GM12878 (cell line): ENCODE results near the gene CWC27. TPM values are rescaled to one million over a fixed set of nuclear protein-coding genes. Genes with fewer than 3 reads are reported as not detected.

Experiments
- ATAC-seq: fragments of 200-7000 bp; cut with Tn5 transposase; 3 replicates; pipeline ENCODE4 v1.9.1; 2020; ENCODE audit warnings: mild to moderate bottlenecking, moderate library complexity
- BruUV-seq: library from RNA; stranded (reverse); fragments of 400-500 nt; replicated peaks from 2 replicates; lab custom pipeline; 2021; lab: Mats Ljungman, UMichigan
- CTCF ChIA-PET: fragments of 300-600 bp; sonication (Branson Sonifier 250); formaldehyde crosslinking; extraction: SDS; loops from one replicate; lab custom pipeline; 2021; ENCODE audit warnings: inconsistent platforms; lab: Yijun Ruan, JAX
- POLR2A ChIA-PET: fragments of 350-600 bp; formaldehyde crosslinking; extraction: SDS; loops from one replicate; lab custom pipeline; 2021; ENCODE audit warnings: inconsistent platforms; lab: Charles Lee
- RAD21 ChIA-PET: fragments of 300-600 bp; sonication (Branson Sonifier 250); formaldehyde crosslinking; loops from one replicate; lab custom pipeline; 2023; ENCODE audit warnings: antibody characterized with exemption; ENCODE audit not compliant: unreplicated experiment; lab: Charles Lee
- SMC1A ChIA-PET: fragments of 300-600 bp; sonication (Branson Sonifier 250); formaldehyde crosslinking; loops from one replicate; lab custom pipeline; 2023; ENCODE audit not compliant: unreplicated experiment, uncharacterized antibody; lab: Charles Lee
- DNase-seq: peaks from one replicate; pipeline ENCODE4 v3.0.0-alpha.2; 2011; ENCODE audit warnings: low read depth, low spot score
- FAIRE-seq: peaks from 3 replicates; lab custom pipeline; 2011; peaks lifted over from hg19 to GRCh38; lab: Jason Lieb, UNC
- H2AFZ ChIP-seq: 2 replicates; pipeline ENCODE4 v1.6.0; 2011; ENCODE audit warnings: low read depth, low read length, control low read depth; ENCODE audit not compliant: control insufficient read depth
- H3K27ac ChIP-seq: 2 replicates; pipeline ENCODE4 v1.5.1; 2011; ENCODE audit warnings: control low read depth; ENCODE audit not compliant: control insufficient read depth, insufficient read depth
- H3K27me3 ChIP-seq, 2 experiments: replicated peaks in 1 of 2; 2 replicates each; pipeline versions ENCODE4 v1.6.0 to v1.6.1; 2011; ENCODE audit warnings: low read length in 1 of 2; ENCODE audit not compliant: control insufficient read depth in 2 of 2, insufficient read depth in 2 of 2
- H3K36me3 ChIP-seq, 2 experiments: 2 replicates each; pipeline ENCODE4 v1.5.1; 2011; ENCODE audit warnings: low read length in 1 of 2; ENCODE audit not compliant: control insufficient read depth in 2 of 2, insufficient read depth in 2 of 2
- H3K4me1 ChIP-seq: 2 replicates; pipeline ENCODE4 v1.6.1; 2011; ENCODE audit warnings: mild to moderate bottlenecking, low read length, moderate library complexity, mixed read lengths; ENCODE audit not compliant: control insufficient read depth, insufficient read depth
- H3K4me2 ChIP-seq: 2 replicates; pipeline ENCODE4 v1.6.0; 2011; ENCODE audit warnings: control low read depth; ENCODE audit not compliant: control insufficient read depth, insufficient read depth
- H3K4me3 ChIP-seq: fragments of 200-600 bp; sonication (generic); 2 replicates; pipeline ENCODE4 v1.5.1; 2016
- H3K79me2 ChIP-seq: 2 replicates; pipeline ENCODE4 v1.6.0; 2011; ENCODE audit warnings: low read length; ENCODE audit not compliant: control insufficient read depth, insufficient read depth
- H3K9ac ChIP-seq: 2 replicates; pipeline ENCODE4 v1.8.0; 2011; ENCODE audit warnings: low read length, control low read depth, mixed read lengths; ENCODE audit not compliant: control insufficient read depth, insufficient read depth
- H3K9me3 ChIP-seq: replicated peaks from 3 replicates; pipeline ENCODE4 v1.5.1; 2011; ENCODE audit warnings: mild to moderate bottlenecking, low read length; ENCODE audit not compliant: control insufficient read depth, insufficient read depth
- H4K20me1 ChIP-seq: 2 replicates; pipeline ENCODE4 v1.6.0; 2011; ENCODE audit not compliant: control insufficient read depth, insufficient read depth
- BHLHE40 ChIP-seq, 2 experiments: fragments of 450-650 bp in 1 of 2; IDR thresholded peaks; 2 replicates each; pipeline ENCODE4 v1.6.1; 2011 to 2017; ENCODE audit warnings: low read depth in 2 of 2, borderline replicate concordance in 1 of 2, improper control_type of control experiment in 1 of 2, low read length in 1 of 2, mild to moderate bottlenecking in 1 of 2
- FOXK2 ChIP-seq: fragments of 450-650 bp; IDR thresholded peaks from 2 replicates; pipeline ENCODE4 v1.6.1; 2017; ENCODE audit warnings: mild to moderate bottlenecking, moderate library complexity
- HDGF ChIP-seq: fragments of 450-650 bp; IDR thresholded peaks from 2 replicates; pipeline ENCODE4 v1.6.1; 2016; ENCODE audit warnings: antibody characterized with exemption
- KAT2A ChIP-seq: conservative IDR thresholded peaks from 2 replicates; pipeline ENCODE4 v1.6.1; 2011; ENCODE audit warnings: low read depth, low read length; ENCODE audit not compliant: control insufficient read depth
- MTA2 ChIP-seq: fragments of 450-650 bp; IDR thresholded peaks from 2 replicates; pipeline ENCODE4 v1.6.1; 2016; ENCODE audit warnings: low read depth, mild to moderate bottlenecking, moderate library complexity
- NRF1 ChIP-seq: conservative IDR thresholded peaks from 2 replicates; pipeline ENCODE4 v1.6.1; 2011; ENCODE audit warnings: mild to moderate bottlenecking, low read depth, low read length, improper control_type of control experiment
- POLR2AphosphoS2 ChIP-seq: IDR thresholded peaks from 2 replicates; pipeline ENCODE4 v1.6.1; 2011; ENCODE audit warnings: low read depth, mild to moderate bottlenecking, low read length, improper control_type of control experiment, moderate library complexity
- POU2F2 ChIP-seq: IDR thresholded peaks from 3 replicates; pipeline ENCODE4 v1.6.1; 2011; ENCODE audit warnings: low read depth, mild to moderate bottlenecking, low read length, borderline replicate concordance
- PRDM15 ChIP-seq: fragments of 450-650 bp; formaldehyde crosslinking; IDR thresholded peaks from 2 replicates; pipeline ENCODE4 v1.4.0; 2020; ENCODE audit warnings: mild to moderate bottlenecking, moderate library complexity
- SMC3 ChIP-seq: IDR thresholded peaks from 2 replicates; pipeline ENCODE4 v1.6.1; 2011; ENCODE audit warnings: low read length, improper control_type of control experiment, borderline replicate concordance
- TCF12 ChIP-seq: IDR thresholded peaks from 2 replicates; pipeline ENCODE4 v1.6.1; 2011; ENCODE audit warnings: low read depth, mild to moderate bottlenecking, low read length
- ZNF274 ChIP-seq: IDR thresholded peaks from one replicate; pipeline ENCODE4 v1.8.0; 2011; ENCODE audit not compliant: insufficient read length, insufficient read depth
- WGBS: methylation state at CpG from one replicate; pipeline ENCODE4 v1.1.6; 2016; ENCODE audit warnings: low lambda C conversion rate; ENCODE audit not compliant: insufficient replicate concordance, insufficient coverage; ENCODE audit errors: missing lambda C conversion rate; 5-methylcytosine and 5-hydroxymethylcytosine counted together
- in situ Hi-C: fragments of 300-500 bp; cut with MboI; formaldehyde crosslinking; loops from 9 replicates; pipeline ENCODE4 v1.14.3; 2018; ENCODE audit warnings: mixed read lengths
- intact Hi-C: fragments of 100-400 bp; cut with micrococcal nuclease; formaldehyde crosslinking; loops from one replicate; pipeline ENCODE4 v1.14.2; 2022; ENCODE audit not compliant: unreplicated experiment
- polyA plus RNA-seq, 11 experiments: library from polyadenylated mRNA; depleted of rRNA in 4 of 11; unstranded in 6 of 11; stranded (reverse) in 5 of 11; fragments of >200 nt; fragmentation: Nextera tagmentation in 4 of 11; fragmentation: Illumina TruSeq in 1 of 11; extraction: Ambion mirVana in 4 of 11; extraction: Trizol in 1 of 11; gene quantifications; 1 replicate in 1 of 11; 2 replicates in 10 of 11; pipeline versions ENCODE4 v1.2.1 to v1.2.3, GENCODE V29; 2011 to 2016; ENCODE audit warnings: inconsistent platforms in 2 of 11, missing spikeins in 2 of 11, low read depth in 1 of 11
- total RNA-seq, 4 experiments: library from RNA; depleted of rRNA in 3 of 4; stranded (reverse); fragments of >200 nt in 3 of 4; fragmentation: Illumina TruSeq in 1 of 4; extraction: Trizol in 1 of 4; gene quantifications; 2 replicates each; pipeline versions ENCODE4 v1.2.1 to v1.2.3, GENCODE V29; 2013 to 2021

The CWC27 gene
- total and polyA plus RNA-seq, 10 of the 15 experiments (the other 5 are each of a cell fraction or from before 2014, with no cell fraction given) = 21.7 to 61.9 (median 47.0) TPM

DNA sequence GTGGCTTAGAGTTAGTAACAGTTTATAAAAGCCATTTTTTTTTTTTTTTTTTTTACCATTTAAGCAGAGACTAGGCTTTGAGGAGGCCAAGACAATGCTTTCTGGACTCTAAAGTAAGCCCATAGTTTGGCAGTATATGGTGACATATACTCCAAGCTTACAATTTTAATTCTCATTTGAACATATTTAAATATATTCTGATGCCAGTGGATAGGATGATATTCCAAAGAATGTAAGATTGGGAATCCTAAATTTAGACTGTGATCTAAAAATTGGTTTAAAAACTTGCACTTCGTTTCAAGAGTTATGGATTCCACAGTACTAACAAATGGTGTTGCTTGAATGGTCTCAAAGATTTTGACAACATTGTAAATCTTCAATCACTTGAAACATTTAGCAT is 112.1 kb downstream of the CWC27 start:
- Histone ChIP-seq H4K20me1 (no peaks in the 10 kb centered on the region), H3K27ac (no peak overlapping the region), H2AFZ (no peak overlapping the region), H3K9ac (no peak overlapping the region), H3K4me2 (no peak overlapping the region), H3K4me1 (no peaks in the 10 kb centered on the region), H3K4me3 (no peak overlapping the region), H3K79me2 (no peaks in the 10 kb centered on the region), H3K27me3 (no peaks in the 10 kb centered on the region), H3K36me3 (no peaks in the 10 kb centered on the region), H3K9me3 (no peaks in the 10 kb centered on the region)
- POLR2A ChIA-PET = no interaction called here
- CTCF ChIA-PET = interaction anchor here (0.9 to 1.1 kb wide), 2 partner anchors 12 to 70 kb away, joined by 3 to 4 read pairs; no protein-coding TSS in a partner anchor
- RAD21 ChIA-PET = interaction anchor here (0.8 kb wide), 1 partner anchor 603 kb away, joined by 3 read pairs; no protein-coding TSS in a partner anchor
- FAIRE-seq (no peak), DNase-seq (no peak), ATAC-seq (no peak)
- no TSS peak for BruUV-seq
- in situ Hi-C loops = no loop called here
- WGBS = 94% methylated on average over 1 of the region's 1 CpG
- SMC1A ChIA-PET = interaction anchor here (0.7 to 1.4 kb wide), 3 partner anchors 11 to 59 kb away, joined by 3 to 5 read pairs (median 3); no protein-coding TSS in a partner anchor
- intact Hi-C loops = no loop called here
- TF ChIP-seq POLR2AphosphoS2 (no peak), TCF12 (no peak), SMC3 (no peak), NRF1 (no peak), MTA2 (no peak), ZNF274 (no peak), KAT2A (no peak), HDGF (no peak), BHLHE40 (IDR thresholded peaks at IDR 0.05; ENCODE audit: borderline replicate concordance in 1 of 2, low read depth in 2 of 2, low read length in 1 of 2) (no peak), PRDM15 (no peak), FOXK2 (no peak), POU2F2 (no peak)
